Fibroblast of skin of scalp (primary cell): ENCODE measurements around the gene FAM186B.

Experiments used
- DNase-seq: peaks from one replicate; pipeline ENCODE4 v3.0.0-alpha.2; 2013

Gene FAM186B

GRCh38 chr12:49604856-49605255 lies 583 bp downstream of the FAM186B start:
- no peak for DNase-seq

- DNase-seq, result no peak
Measured at GRCh38 chr12:49603721-49604120, 1.7 kb downstream of the FAM186B start.

- no peak for DNase-seq
Measured at GRCh38 chr12:49599961-49600360, 5.5 kb downstream of the FAM186B start.

GRCh38 chr12:49598527-49598926 lies 6.9 kb downstream of the FAM186B start:
- DNase-seq, result no peak

- DNase-seq, result no peak
Measured at GRCh38 chr12:49588721-49589516, 16.5 kb downstream of the FAM186B start.

- DNase-seq, result no peak
Measured at GRCh38 chr12:49588281-49588680, 17.2 kb downstream of the FAM186B start.

- no peak for DNase-seq
Measured at GRCh38 chr12:49587174-49587908, 18.1 kb downstream of the FAM186B start.

GRCh38 chr12:49585477-49586459 lies 19.7 kb downstream of the FAM186B start:
- DNase-seq, result no peak

GRCh38 chr12:49584591-49584990 lies 20.8 kb downstream of the FAM186B start:
- no peak for DNase-seq

GRCh38 chr12:49583366-49584094 lies 21.9 kb downstream of the FAM186B start:
- no peak for DNase-seq

- no peak for DNase-seq
Measured at GRCh38 chr12:49582850-49583249, 22.6 kb downstream of the FAM186B start.

- no peak for DNase-seq
Measured at GRCh38 chr12:49582201-49582600, 23.2 kb downstream of the FAM186B start.

- peak; percentile 74 for DNase-seq
Measured at GRCh38 chr12:49580572-49581535, 24.6 kb downstream of the FAM186B start.

GRCh38 chr12:49578471-49579112 lies 26.8 kb downstream of the FAM186B start:
- no peak for DNase-seq

GRCh38 chr12:49577589-49578315 lies 27.7 kb downstream of the FAM186B start:
- no peak for DNase-seq

- no peak for DNase-seq
Measured at GRCh38 chr12:49568442-49569162, 36.8 kb downstream of the FAM186B start.

- peak; percentile 92 for DNase-seq
Measured at GRCh38 chr12:49567611-49568441, 37.6 kb downstream of the FAM186B start, which contains the start of gene MCRS1. Gene MCRS1 (minus strand): TSS chr12:49568142. CDS start chr12:49566731, 1,411 bp downstream.

- no peak for DNase-seq
Measured at GRCh38 chr12:49567302-49567610, 38.2 kb downstream of the FAM186B start.
